ENCODE measurements around the gene FOSB. TPM values are rescaled to one million over a fixed set of nuclear protein-coding genes. Genes with fewer than 3 reads are reported as not detected.

FOSB gene
- total RNA-seq, 1 experiment from 2014 or later = 1.7 TPM

DNA sequence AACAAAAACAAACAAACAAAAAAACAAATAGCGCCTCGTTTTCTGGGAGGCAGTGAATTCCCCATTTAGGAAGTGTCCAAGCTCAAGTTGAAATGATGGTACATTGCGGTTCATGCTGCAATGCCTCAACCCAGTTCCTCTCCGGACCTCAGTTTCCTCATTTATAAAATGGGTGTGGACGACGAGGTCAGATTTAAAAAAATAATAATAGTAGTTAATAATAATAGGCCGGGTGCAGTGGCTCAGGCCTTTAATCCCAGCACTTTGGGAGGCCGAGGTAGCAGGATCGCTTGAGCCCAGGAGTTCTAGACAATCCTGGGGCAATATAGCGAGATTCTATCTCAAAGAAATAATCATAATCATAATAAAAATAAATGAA, 28.6 kb upstream of the FOSB start:
- Histone ChIP-seq H3K9ac (ENCODE audit: extremely low read depth, insufficient read length, low read length) (no peak overlapping the region), H2AFZ (ENCODE audit: low read length) (no peak overlapping the region), H3K27me3 (ENCODE audit: insufficient read depth, low read length) (no peaks in the 10 kb centered on the region), H4K8ac (replicated peaks; ENCODE audit: insufficient read length, low read depth, low read length) (no peak overlapping the region), H3K79me1 (ENCODE audit: insufficient read depth, low read depth, low read length, poor library complexity, severe bottlenecking) (no peaks in the 10 kb centered on the region), H3T11ph (ENCODE audit: low read length) (no peak overlapping the region), H4K91ac (ENCODE audit: insufficient read length, low read depth, low read length) (no peak overlapping the region), H2BK20ac (ENCODE audit: low read depth, low read length, poor library complexity, severe bottlenecking) (no peak overlapping the region), H2AK5ac (ENCODE audit: insufficient read length, low read length) (no peak overlapping the region), H3K23me2 (ENCODE audit: insufficient read length, low read depth, low read length, poor library complexity, severe bottlenecking) (peaks cover 10% of the 10 kb centered on the region), H2BK5ac (ENCODE audit: insufficient read length, low read length) (no peak overlapping the region), H3K14ac (ENCODE audit: insufficient read depth, low read length) (no peak overlapping the region), H3K4me2 (ENCODE audit: insufficient read depth, insufficient read length, low read length) (no peak overlapping the region), H3K9me3 (ENCODE audit: control insufficient read depth, low read depth, low read length) (no peaks in the 10 kb centered on the region), H3K4me1 (ENCODE audit: insufficient read depth, low read length) (peaks cover 2% of the 10 kb centered on the region; the same call in 1 of the 2 replicates), H3K79me2 (ENCODE audit: insufficient read depth, low read length) (no peaks in the 10 kb centered on the region), H3K23ac (ENCODE audit: insufficient read length, low read depth, low read length) (no peak overlapping the region), H4K5ac (ENCODE audit: insufficient read length, low read depth, low read length) (no peak overlapping the region), H3K56ac (ENCODE audit: insufficient read length, low read depth, low read length) (no peak overlapping the region), H3K18ac (ENCODE audit: insufficient read length, low read depth, low read length) (no peak overlapping the region), H3K4ac (ENCODE audit: low read depth, low read length) (no peak overlapping the region), H2BK12ac (ENCODE audit: insufficient read length, low read depth, low read length) (no peak overlapping the region), H2BK15ac (ENCODE audit: low read depth, low read length) (no peak overlapping the region), H2BK120ac (ENCODE audit: low read depth, low read length, poor library complexity, severe bottlenecking) (no peak overlapping the region), H3K27ac (ENCODE audit: insufficient read length, low read depth, low read length) (no peak overlapping the region), H4K20me1 (ENCODE audit: control insufficient read depth, insufficient read depth, insufficient read length) (no peaks in the 10 kb centered on the region)
- Mint-ChIP-seq H3K27ac (no peak overlapping the region), H3K9me3 (peaks cover 0 to 4% of the 10 kb centered on the region in 2 experiments; a peak in 1 of 5 replicates), H3K27me3 (ENCODE audit: low read depth) (peaks cover 1% of the 10 kb centered on the region; the same call in 1 of the 2 replicates), H3K4me1 (peaks cover 20 to 24% of the 10 kb centered on the region in 2 experiments), H3K36me3 (ENCODE audit: insufficient read depth in 1 of 3, low read depth in 3 of 3) (no peaks in the 10 kb centered on the region), H3K4me3 (peak overlapping the region; percentile 67 to 70)
- no CpG with 5 or more reads among the region's 10 CpGs for WGBS (ENCODE audit: extremely low coverage, insufficient read length, low lambda C conversion rate)
- TF ChIP-seq, protein P1, sequence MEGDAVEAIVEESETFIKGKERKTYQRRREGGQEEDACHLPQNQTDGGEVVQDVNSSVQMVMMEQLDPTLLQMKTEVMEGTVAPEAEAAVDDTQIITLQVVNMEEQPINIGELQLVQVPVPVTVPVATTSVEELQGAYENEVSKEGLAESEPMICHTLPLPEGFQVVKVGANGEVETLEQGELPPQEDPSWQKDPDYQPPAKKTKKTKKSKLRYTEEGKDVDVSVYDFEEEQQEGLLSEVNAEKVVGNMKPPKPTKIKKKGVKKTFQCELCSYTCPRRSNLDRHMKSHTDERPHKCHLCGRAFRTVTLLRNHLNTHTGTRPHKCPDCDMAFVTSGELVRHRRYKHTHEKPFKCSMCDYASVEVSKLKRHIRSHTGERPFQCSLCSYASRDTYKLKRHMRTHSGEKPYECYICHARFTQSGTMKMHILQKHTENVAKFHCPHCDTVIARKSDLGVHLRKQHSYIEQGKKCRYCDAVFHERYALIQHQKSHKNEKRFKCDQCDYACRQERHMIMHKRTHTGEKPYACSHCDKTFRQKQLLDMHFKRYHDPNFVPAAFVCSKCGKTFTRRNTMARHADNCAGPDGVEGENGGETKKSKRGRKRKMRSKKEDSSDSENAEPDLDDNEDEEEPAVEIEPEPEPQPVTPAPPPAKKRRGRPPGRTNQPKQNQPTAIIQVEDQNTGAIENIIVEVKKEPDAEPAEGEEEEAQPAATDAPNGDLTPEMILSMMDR (conservative IDR thresholded peaks at IDR 0.05) = no peak
- no peak for DNase-seq

All from H9 (cell line).